Hepatocyte (in vitro differentiated cells): ENCODE data around the gene GRIK2. TPM values are rescaled to one million over a fixed set of nuclear protein-coding genes. Genes with fewer than 3 reads are reported as not detected.

Experiments used
- DNase-seq: peaks from one replicate; pipeline ENCODE4 v3.0.0-alpha.2; 2016; ENCODE audit warnings: low spot score
- H2AFZ ChIP-seq: fragments of 200-600 bp; sonication (generic); 2 replicates; pipeline ENCODE4 v1.6.0; 2016; ENCODE audit warnings: antibody characterized with exemption, mild to moderate bottlenecking
- H3K27ac ChIP-seq: fragments of 200-600 bp; sonication (generic); 2 replicates; pipeline ENCODE4 v1.5.1; 2016; ENCODE audit warnings: mild to moderate bottlenecking
- H3K27me3 ChIP-seq: fragments of 200-600 bp; sonication (generic); 2 replicates; pipeline ENCODE4 v1.6.1; 2016
- H3K36me3 ChIP-seq: fragments of 200-600 bp; sonication (generic); replicated peaks from 2 replicates; pipeline ENCODE4 v1.5.1; 2016; ENCODE audit warnings: low read depth; ENCODE audit not compliant: insufficient read depth
- H3K4me1 ChIP-seq: fragments of 200-600 bp; sonication (generic); 2 replicates; pipeline ENCODE4 v1.5.1; 2016; ENCODE audit warnings: mild to moderate bottlenecking, moderate library complexity; ENCODE audit not compliant: insufficient read depth
- H3K4me2 ChIP-seq: fragments of 200-600 bp; sonication (generic); 2 replicates; pipeline ENCODE4 v1.6.0; 2016
- H3K4me3 ChIP-seq: fragments of 200-600 bp; sonication (generic); 2 replicates; pipeline ENCODE4 v1.5.1; 2016; ENCODE audit warnings: mild to moderate bottlenecking
- H3K79me2 ChIP-seq: fragments of 200-600 bp; sonication (generic); 2 replicates; pipeline ENCODE4 v1.6.0; 2017; ENCODE audit warnings: mild to moderate bottlenecking
- H3K9me2 ChIP-seq: fragments of 200-600 bp; sonication (generic); replicated peaks from 2 replicates; pipeline ENCODE4 v1.6.0; 2017; ENCODE audit warnings: mild to moderate bottlenecking; ENCODE audit not compliant: insufficient read depth
- H3K9me3 ChIP-seq: fragments of 200-600 bp; sonication (generic); 2 replicates; pipeline ENCODE4 v1.5.1; 2016; ENCODE audit warnings: low read depth, mild to moderate bottlenecking
- H4K20me1 ChIP-seq: fragments of 200-600 bp; sonication (generic); 2 replicates; pipeline ENCODE4 v1.6.0; 2016; ENCODE audit warnings: mild to moderate bottlenecking; ENCODE audit not compliant: insufficient read depth, poor library complexity, severe bottlenecking
- CTCF ChIP-seq: fragments of 200-600 bp; sonication (generic); IDR thresholded peaks from 2 replicates; pipeline ENCODE4 v1.5.1; 2016; ENCODE audit warnings: antibody characterized with exemption, mild to moderate bottlenecking; ENCODE audit not compliant: poor library complexity
- EZH2 ChIP-seq: fragments of 200-600 bp; sonication (generic); IDR thresholded peaks from 2 replicates; pipeline ENCODE4 v1.6.1; 2016; ENCODE audit warnings: antibody characterized with exemption, mild to moderate bottlenecking, borderline replicate concordance
- EZH2phosphoT487 ChIP-seq: fragments of 200-600 bp; sonication (generic); IDR thresholded peaks from one replicate; pipeline ENCODE4 v1.6.1; 2018; ENCODE audit warnings: antibody characterized with exemption, mild to moderate bottlenecking, low read depth, moderate library complexity; ENCODE audit not compliant: unreplicated experiment, severe bottlenecking
- WGBS: methylation state at CpG from one replicate; pipeline ENCODE4 v1.1.6; 2016; ENCODE audit warnings: low lambda C conversion rate; ENCODE audit errors: missing lambda C conversion rate; 5-methylcytosine and 5-hydroxymethylcytosine counted together
- polyA plus RNA-seq: library from polyadenylated mRNA; unstranded; fragments of >200 nt; fragmentation: Nextera tagmentation; extraction: Ambion mirVana; gene quantifications from 2 replicates; pipeline ENCODE4 v1.2.1, GENCODE V29; 2016
- total RNA-seq: library from RNA; depleted of rRNA; stranded (reverse); fragments of >200 nt; gene quantifications from 2 replicates; pipeline ENCODE4 v1.2.3, GENCODE V29; 2014

The GRIK2 gene
- total and polyA plus RNA-seq, 2 experiments from 2014 or later: 5.8 to 6.2 TPM

GRCh38 chr6:101577091-101577490 lies 183.6 kb downstream of the GRIK2 start:
- Histone ChIP-seq H3K4me1 (no peaks in the 10 kb centered on the region), H2AFZ (no peak overlapping the region), H3K4me3 (no peak overlapping the region), H3K27me3 (no peaks in the 10 kb centered on the region), H3K79me2 (no peaks in the 10 kb centered on the region), H3K9me2 (no peaks in the 10 kb centered on the region), H3K9me3 (no peaks in the 10 kb centered on the region), H4K20me1 (no peaks in the 10 kb centered on the region), H3K36me3 (no peaks in the 10 kb centered on the region), H3K27ac (no peak overlapping the region), H3K4me2 (no peak overlapping the region)
- TF ChIP-seq EZH2: no peak
- TF ChIP-seq EZH2phosphoT487: no peak
- no peak for TF ChIP-seq CTCF
- no peak for DNase-seq

GRCh38 chr6:101578306-101578705 lies 184.8 kb downstream of the GRIK2 start:
- H3K79me2 ChIP-seq: no peaks in the 10 kb centered on the region
- no peaks in the 10 kb centered on the region for H3K27me3 ChIP-seq
- no peak overlapping the region for H3K27ac ChIP-seq
- no peaks in the 10 kb centered on the region for H3K4me1 ChIP-seq
- no peak for TF ChIP-seq CTCF
- no peak for TF ChIP-seq EZH2
- TF ChIP-seq EZH2phosphoT487: no peak
- H3K9me3 ChIP-seq: no peaks in the 10 kb centered on the region
- no peaks in the 10 kb centered on the region for H3K9me2 ChIP-seq
- 96% methylated on average over 1 of the region's 1 CpG for WGBS
- H3K36me3 ChIP-seq: no peaks in the 10 kb centered on the region
- H3K4me2 ChIP-seq: no peak overlapping the region
- DNase-seq: no peak
- no peak overlapping the region for H3K4me3 ChIP-seq
- no peak overlapping the region for H2AFZ ChIP-seq
- no peaks in the 10 kb centered on the region for H4K20me1 ChIP-seq

GRCh38 chr6:101582792-101583191 lies 189.3 kb downstream of the GRIK2 start:
- Histone ChIP-seq H3K9me3 (no peaks in the 10 kb centered on the region), H3K79me2 (no peaks in the 10 kb centered on the region), H2AFZ (no peak overlapping the region), H4K20me1 (no peaks in the 10 kb centered on the region), H3K4me3 (no peak overlapping the region), H3K27ac (no peak overlapping the region), H3K4me1 (no peaks in the 10 kb centered on the region), H3K9me2 (no peaks in the 10 kb centered on the region), H3K4me2 (no peak overlapping the region), H3K36me3 (no peaks in the 10 kb centered on the region), H3K27me3 (no peaks in the 10 kb centered on the region)
- no peak for TF ChIP-seq EZH2
- TF ChIP-seq EZH2phosphoT487: no peak
- TF ChIP-seq CTCF: no peak
- no peak for DNase-seq

- H3K9me2 ChIP-seq: no peaks in the 10 kb centered on the region
- no peaks in the 10 kb centered on the region for H3K79me2 ChIP-seq
- no peak overlapping the region for H3K4me3 ChIP-seq
- TF ChIP-seq CTCF (no peak), EZH2 (no peak), EZH2phosphoT487 (no peak)
- H3K4me1 ChIP-seq: no peaks in the 10 kb centered on the region
- H3K27me3 ChIP-seq: no peaks in the 10 kb centered on the region
- no peak overlapping the region for H3K4me2 ChIP-seq
- DNase-seq: no peak
- no peaks in the 10 kb centered on the region for H3K36me3 ChIP-seq
- no peak overlapping the region for H2AFZ ChIP-seq
- no peak overlapping the region for H3K27ac ChIP-seq
- no peaks in the 10 kb centered on the region for H3K9me3 ChIP-seq
- no peaks in the 10 kb centered on the region for H4K20me1 ChIP-seq
Observed at GRCh38 chr6:101585501-101585900, 192.0 kb downstream of the GRIK2 start.
